GM12891 (cell line): ENCODE results near the gene AKIRIN2.

Source experiments
- POLR2A ChIP-seq: IDR thresholded peaks from 2 replicates; pipeline ENCODE4 v1.6.1; 2011; ENCODE audit warnings: low read depth, low read length, control low read depth
- POLR2AphosphoS5 ChIP-seq: IDR thresholded peaks from 2 replicates; pipeline ENCODE4 v1.6.1; 2011; ENCODE audit warnings: low read depth, low read length, control low read depth
- SPI1 ChIP-seq: IDR thresholded peaks from 2 replicates; pipeline ENCODE4 v1.6.1; 2011; ENCODE audit warnings: low read depth, low read length, control low read depth

GRCh38 chr6:87731080-87731479, 29.0 kb upstream of the AKIRIN2 start:
- TF ChIP-seq POLR2A (no peak), POLR2AphosphoS5 (no peak), SPI1 (no peak)
